IMR-90 (cell line): Measurements from ENCODE around the gene ANKS3.

ENCODE experiments used
- BHLHE40 ChIP-seq: fragments of 150-350 bp; IDR thresholded peaks from 2 replicates; pipeline ENCODE4 v1.6.1; 2016; ENCODE audit warnings: mild to moderate bottlenecking, low read depth, low read length
- CEBPB ChIP-seq: IDR thresholded peaks from 2 replicates; pipeline ENCODE4 v1.6.1; 2012; ENCODE audit warnings: low read depth, low read length, improper control_type of control experiment
- FOS ChIP-seq: fragments of 150-350 bp; IDR thresholded peaks from 2 replicates; pipeline ENCODE4 v1.6.1; 2016; ENCODE audit warnings: low read depth, low read length
- MAFK ChIP-seq: IDR thresholded peaks from 2 replicates; pipeline ENCODE4 v1.6.1; 2012; ENCODE audit warnings: low read depth, low read length, improper control_type of control experiment
- MAZ ChIP-seq: IDR thresholded peaks from 2 replicates; pipeline ENCODE4 v1.6.1; 2012; ENCODE audit warnings: low read depth, mild to moderate bottlenecking, low read length, improper control_type of control experiment, moderate library complexity, borderline replicate concordance
- MXI1 ChIP-seq: IDR thresholded peaks from 2 replicates; pipeline ENCODE4 v1.6.1; 2012; ENCODE audit warnings: low read depth, mild to moderate bottlenecking, low read length, moderate library complexity, borderline replicate concordance
- POLR2A ChIP-seq: IDR thresholded peaks from 2 replicates; pipeline ENCODE4 v1.6.1; 2012; ENCODE audit warnings: mild to moderate bottlenecking, low read depth, low read length
- RAD21 ChIP-seq: IDR thresholded peaks from 2 replicates; pipeline ENCODE4 v1.6.1; 2012; ENCODE audit warnings: low read length, improper control_type of control experiment
- RCOR1 ChIP-seq: IDR thresholded peaks from 2 replicates; pipeline ENCODE4 v1.6.1; 2012; ENCODE audit warnings: mild to moderate bottlenecking, low read length, improper control_type of control experiment; ENCODE audit not compliant: insufficient replicate concordance
- RFX5 ChIP-seq: IDR thresholded peaks from 2 replicates; pipeline ENCODE4 v1.8.0; 2012; ENCODE audit warnings: low read depth, mild to moderate bottlenecking, low read length, moderate library complexity
- SMC3 ChIP-seq: fragments of 150-350 bp; IDR thresholded peaks from 2 replicates; pipeline ENCODE4 v1.6.1; 2016; ENCODE audit warnings: low read depth, mild to moderate bottlenecking, antibody characterized with exemption, low read length, moderate library complexity
- TF ChIP-seq, protein P1 (sequence below): conservative IDR thresholded peaks from 2 replicates; pipeline ENCODE4 v1.5.1; 2012; ENCODE audit warnings: mild to moderate bottlenecking, low read depth, low read length, improper control_type of control experiment
- TF ChIP-seq, protein P2 (sequence below): fragments of 150-350 bp; IDR thresholded peaks from 2 replicates; pipeline ENCODE4 v1.6.1; 2017; ENCODE audit warnings: mild to moderate bottlenecking, antibody characterized with exemption, low read length, low read depth

DNA sequence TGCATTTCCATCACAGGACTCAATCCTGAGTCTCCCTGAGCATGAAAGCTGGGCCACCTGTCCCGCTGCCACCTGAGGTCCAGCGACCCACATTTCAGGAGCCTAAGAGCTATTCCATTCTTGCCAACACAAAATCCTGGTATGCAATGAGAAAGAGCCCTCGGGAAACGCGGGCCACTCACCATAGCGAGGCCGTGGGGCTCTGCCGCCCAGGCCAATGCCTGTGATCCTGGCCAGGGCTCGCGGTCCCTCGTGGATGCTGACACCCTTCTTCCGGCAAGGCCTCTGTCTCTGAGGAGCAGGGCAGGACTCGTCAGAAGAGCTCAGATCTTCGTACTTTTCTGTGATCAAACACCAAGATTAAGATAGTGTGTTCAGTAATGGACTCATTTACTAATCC, 29.2 kb downstream of the ANKS3 start:
- TF ChIP-seq, protein P1, sequence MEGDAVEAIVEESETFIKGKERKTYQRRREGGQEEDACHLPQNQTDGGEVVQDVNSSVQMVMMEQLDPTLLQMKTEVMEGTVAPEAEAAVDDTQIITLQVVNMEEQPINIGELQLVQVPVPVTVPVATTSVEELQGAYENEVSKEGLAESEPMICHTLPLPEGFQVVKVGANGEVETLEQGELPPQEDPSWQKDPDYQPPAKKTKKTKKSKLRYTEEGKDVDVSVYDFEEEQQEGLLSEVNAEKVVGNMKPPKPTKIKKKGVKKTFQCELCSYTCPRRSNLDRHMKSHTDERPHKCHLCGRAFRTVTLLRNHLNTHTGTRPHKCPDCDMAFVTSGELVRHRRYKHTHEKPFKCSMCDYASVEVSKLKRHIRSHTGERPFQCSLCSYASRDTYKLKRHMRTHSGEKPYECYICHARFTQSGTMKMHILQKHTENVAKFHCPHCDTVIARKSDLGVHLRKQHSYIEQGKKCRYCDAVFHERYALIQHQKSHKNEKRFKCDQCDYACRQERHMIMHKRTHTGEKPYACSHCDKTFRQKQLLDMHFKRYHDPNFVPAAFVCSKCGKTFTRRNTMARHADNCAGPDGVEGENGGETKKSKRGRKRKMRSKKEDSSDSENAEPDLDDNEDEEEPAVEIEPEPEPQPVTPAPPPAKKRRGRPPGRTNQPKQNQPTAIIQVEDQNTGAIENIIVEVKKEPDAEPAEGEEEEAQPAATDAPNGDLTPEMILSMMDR: no peak
- TF ChIP-seq POLR2A (no peak), BHLHE40 (no peak), FOS (no peak), RCOR1 (no peak), CEBPB (no peak), MAZ (no peak), SMC3 (no peak), MXI1 (no peak), RFX5 (no peak), RAD21 (no peak), MAFK (no peak)
- TF ChIP-seq, protein P2, sequence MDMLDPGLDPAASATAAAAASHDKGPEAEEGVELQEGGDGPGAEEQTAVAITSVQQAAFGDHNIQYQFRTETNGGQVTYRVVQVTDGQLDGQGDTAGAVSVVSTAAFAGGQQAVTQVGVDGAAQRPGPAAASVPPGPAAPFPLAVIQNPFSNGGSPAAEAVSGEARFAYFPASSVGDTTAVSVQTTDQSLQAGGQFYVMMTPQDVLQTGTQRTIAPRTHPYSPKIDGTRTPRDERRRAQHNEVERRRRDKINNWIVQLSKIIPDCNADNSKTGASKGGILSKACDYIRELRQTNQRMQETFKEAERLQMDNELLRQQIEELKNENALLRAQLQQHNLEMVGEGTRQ: no peak
